Measurements from ENCODE around the gene GFER. TPM values are rescaled to one million over a fixed set of nuclear protein-coding genes. Genes with fewer than 3 reads are reported as not detected.

Gene GFER
- total RNA-seq, 1 donor from 2014 or later, result 21.5 TPM

- peak overlapping the region; percentile 40 for H3K4me3 ChIP-seq (ENCODE audit: low read depth, low read length)
- no peak for TF ChIP-seq CTCF (conservative IDR thresholded peaks at IDR 0.05; ENCODE audit: low read depth, low read length)
- no peak for DNase-seq (ENCODE audit: low read depth)
Observed at GRCh38 chr16:1990351-1991134, 6.5 kb downstream of the GFER start.

GRCh38 chr16:1991135-1991551 is 7.2 kb downstream of the GFER start:
- H3K4me3 ChIP-seq (ENCODE audit: low read depth, low read length), result no peak overlapping the region

GRCh38 chr16:1991588-1991947 is 7.6 kb downstream of the GFER start:
- TF ChIP-seq CTCF (conservative IDR thresholded peaks at IDR 0.05; ENCODE audit: low read depth, low read length), result no peak
- peak overlapping the region; percentile 26 for H3K4me3 ChIP-seq (ENCODE audit: low read depth, low read length)
- no peak for DNase-seq (ENCODE audit: low read depth)

More at GRCh38 chr16:1991135-1991551, 7.2 kb downstream of the GFER start:
- no peak for DNase-seq (ENCODE audit: low read depth)
- TF ChIP-seq CTCF (conservative IDR thresholded peaks at IDR 0.05; ENCODE audit: low read depth, low read length), result no peak

- H3K4me3 ChIP-seq (ENCODE audit: low read depth, low read length), result peak overlapping the region; percentile 26
- no peak for TF ChIP-seq CTCF (conservative IDR thresholded peaks at IDR 0.05; ENCODE audit: low read depth, low read length)
Observed at GRCh38 chr16:1991948-1992703, 8.1 kb downstream of the GFER start.

GRCh38 chr16:1992704-1993317 is 8.8 kb downstream of the GFER start:
- no peak overlapping the region for H3K4me3 ChIP-seq (ENCODE audit: low read depth, low read length)
- no peak for TF ChIP-seq CTCF (conservative IDR thresholded peaks at IDR 0.05; ENCODE audit: low read depth, low read length)
- DNase-seq (ENCODE audit: low read depth), result no peak

More at GRCh38 chr16:1991948-1992703, 8.1 kb downstream of the GFER start:
- no peak for DNase-seq (ENCODE audit: low read depth)

- peak; percentile 59 for DNase-seq (ENCODE audit: low read depth)
- TF ChIP-seq CTCF (conservative IDR thresholded peaks at IDR 0.05; ENCODE audit: low read depth, low read length), result no peak
Observed at GRCh38 chr16:1993731-1994131, 9.7 kb downstream of the GFER start.

More at GRCh38 chr16:1993731-1994131, 9.7 kb downstream of the GFER start:
- H3K4me3 ChIP-seq (ENCODE audit: low read depth, low read length), result no peak overlapping the region

All from epithelial cell of proximal tubule (primary cell).